DND-41 (cell line): ENCODE measurements around the gene ENPP1.

Source experiments
- EZH2 ChIP-seq: IDR thresholded peaks from 3 replicates; pipeline ENCODE4 v1.6.1; 2012; ENCODE audit warnings: borderline replicate concordance, low read depth, mild to moderate bottlenecking, moderate library complexity, low read length, inconsistent platforms; ENCODE audit not compliant: severe bottlenecking
- TF ChIP-seq, protein P1 (sequence below): IDR thresholded peaks from 2 replicates; pipeline ENCODE4 v1.5.1; 2012; ENCODE audit warnings: borderline replicate concordance, low read length, moderate library complexity, mild to moderate bottlenecking; ENCODE audit not compliant: poor library complexity, severe bottlenecking; ENCODE audit errors: extremely low read depth

DNA sequence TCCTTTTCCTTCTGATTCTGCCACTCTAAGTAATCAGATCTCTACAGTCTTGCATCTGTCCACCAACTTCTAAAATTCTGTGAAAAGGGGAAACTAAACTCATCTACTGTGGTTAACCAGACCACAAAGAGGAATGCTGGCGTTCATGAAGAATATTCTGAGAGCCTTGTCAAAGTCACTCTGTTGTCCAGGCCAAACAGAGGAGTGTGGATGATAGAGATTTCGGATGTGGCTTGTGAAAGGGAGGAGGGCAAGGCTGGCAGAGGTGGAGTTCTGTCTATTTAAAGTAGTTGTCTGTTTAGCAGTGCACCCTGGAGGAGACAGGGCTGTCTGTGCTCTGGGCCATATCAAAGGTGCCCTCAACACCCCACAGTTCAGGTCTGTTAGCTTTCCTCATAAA is 109.5 kb downstream of the ENPP1 start:
- TF ChIP-seq, protein P1, sequence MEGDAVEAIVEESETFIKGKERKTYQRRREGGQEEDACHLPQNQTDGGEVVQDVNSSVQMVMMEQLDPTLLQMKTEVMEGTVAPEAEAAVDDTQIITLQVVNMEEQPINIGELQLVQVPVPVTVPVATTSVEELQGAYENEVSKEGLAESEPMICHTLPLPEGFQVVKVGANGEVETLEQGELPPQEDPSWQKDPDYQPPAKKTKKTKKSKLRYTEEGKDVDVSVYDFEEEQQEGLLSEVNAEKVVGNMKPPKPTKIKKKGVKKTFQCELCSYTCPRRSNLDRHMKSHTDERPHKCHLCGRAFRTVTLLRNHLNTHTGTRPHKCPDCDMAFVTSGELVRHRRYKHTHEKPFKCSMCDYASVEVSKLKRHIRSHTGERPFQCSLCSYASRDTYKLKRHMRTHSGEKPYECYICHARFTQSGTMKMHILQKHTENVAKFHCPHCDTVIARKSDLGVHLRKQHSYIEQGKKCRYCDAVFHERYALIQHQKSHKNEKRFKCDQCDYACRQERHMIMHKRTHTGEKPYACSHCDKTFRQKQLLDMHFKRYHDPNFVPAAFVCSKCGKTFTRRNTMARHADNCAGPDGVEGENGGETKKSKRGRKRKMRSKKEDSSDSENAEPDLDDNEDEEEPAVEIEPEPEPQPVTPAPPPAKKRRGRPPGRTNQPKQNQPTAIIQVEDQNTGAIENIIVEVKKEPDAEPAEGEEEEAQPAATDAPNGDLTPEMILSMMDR: no peak
- TF ChIP-seq EZH2: no peak
